Neural progenitor cell (in vitro differentiated cells): ENCODE data around the gene ADGRA1.

Source experiments
- EZH2 ChIP-seq: fragments of 200-600 bp; sonication (generic); IDR thresholded peaks from 2 replicates; pipeline ENCODE4 v1.6.1; 2017; ENCODE audit warnings: antibody characterized with exemption, mild to moderate bottlenecking, moderate library complexity
- TF ChIP-seq, protein P1 (sequence below): fragments of 200-600 bp; sonication (generic); IDR thresholded peaks from 2 replicates; pipeline ENCODE4 v1.5.1; 2017; ENCODE audit warnings: antibody characterized with exemption, mild to moderate bottlenecking

DNA sequence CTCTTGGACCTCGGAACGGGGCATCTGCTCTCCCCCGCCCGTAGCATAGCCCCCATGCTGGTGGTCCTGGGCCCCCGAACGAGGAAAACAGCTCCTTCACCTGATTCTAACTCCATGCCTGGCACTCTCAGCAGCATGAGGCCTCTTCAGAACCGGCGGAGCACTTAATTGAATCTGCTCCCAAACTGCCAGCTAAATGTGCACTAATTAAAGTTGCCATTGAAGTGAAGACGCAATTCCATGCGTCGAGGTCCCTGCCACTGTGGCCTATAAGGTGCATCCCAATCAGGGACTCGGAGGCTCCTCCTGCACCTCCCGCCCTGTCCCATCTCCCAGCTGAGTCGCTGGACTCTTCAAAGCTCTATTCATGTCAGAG, 41.3 kb upstream of the ADGRA1 start:
- TF ChIP-seq, protein P1, sequence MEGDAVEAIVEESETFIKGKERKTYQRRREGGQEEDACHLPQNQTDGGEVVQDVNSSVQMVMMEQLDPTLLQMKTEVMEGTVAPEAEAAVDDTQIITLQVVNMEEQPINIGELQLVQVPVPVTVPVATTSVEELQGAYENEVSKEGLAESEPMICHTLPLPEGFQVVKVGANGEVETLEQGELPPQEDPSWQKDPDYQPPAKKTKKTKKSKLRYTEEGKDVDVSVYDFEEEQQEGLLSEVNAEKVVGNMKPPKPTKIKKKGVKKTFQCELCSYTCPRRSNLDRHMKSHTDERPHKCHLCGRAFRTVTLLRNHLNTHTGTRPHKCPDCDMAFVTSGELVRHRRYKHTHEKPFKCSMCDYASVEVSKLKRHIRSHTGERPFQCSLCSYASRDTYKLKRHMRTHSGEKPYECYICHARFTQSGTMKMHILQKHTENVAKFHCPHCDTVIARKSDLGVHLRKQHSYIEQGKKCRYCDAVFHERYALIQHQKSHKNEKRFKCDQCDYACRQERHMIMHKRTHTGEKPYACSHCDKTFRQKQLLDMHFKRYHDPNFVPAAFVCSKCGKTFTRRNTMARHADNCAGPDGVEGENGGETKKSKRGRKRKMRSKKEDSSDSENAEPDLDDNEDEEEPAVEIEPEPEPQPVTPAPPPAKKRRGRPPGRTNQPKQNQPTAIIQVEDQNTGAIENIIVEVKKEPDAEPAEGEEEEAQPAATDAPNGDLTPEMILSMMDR = no peak
- TF ChIP-seq EZH2 = no peak
